Fibroblast of the conjunctiva (primary cell): Measurements from ENCODE around the gene NFAM1.

Experiments used
- DNase-seq: peaks from one replicate; pipeline ENCODE4 v3.0.0-alpha.2; 2010; ENCODE audit warnings: low read depth

Gene NFAM1

DNA sequence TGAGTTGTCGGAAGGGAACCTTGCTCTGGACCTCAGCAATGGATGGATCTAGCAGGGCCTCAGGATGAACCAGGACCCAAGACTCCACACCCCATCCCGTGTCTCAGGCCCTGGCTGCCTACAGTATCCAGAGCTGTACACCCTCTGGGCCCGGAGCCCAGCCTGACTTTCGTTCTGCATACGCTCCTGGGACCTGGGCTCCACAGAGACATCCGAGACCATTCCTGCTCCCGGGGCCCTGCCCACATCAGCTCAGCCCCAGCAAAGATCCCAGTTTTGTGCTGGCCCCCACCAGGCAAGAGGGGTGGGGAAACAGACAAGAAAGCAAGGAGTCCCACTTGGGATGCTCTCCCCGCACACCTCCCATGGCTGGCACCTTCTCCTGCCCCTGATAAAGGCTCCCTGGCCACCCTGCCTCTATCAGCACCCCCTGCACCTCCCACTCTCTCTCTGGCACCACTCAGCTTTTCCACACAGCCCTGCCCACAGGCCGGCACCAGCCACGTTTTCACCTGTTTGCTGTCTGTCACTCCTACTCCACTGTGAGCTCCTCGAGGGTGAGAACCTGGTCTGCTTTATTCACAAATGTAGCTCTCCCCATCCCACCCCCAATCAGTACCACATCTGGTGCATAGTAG is 97.2 kb downstream of the NFAM1 start:
- DNase-seq, result no peak

DNA sequence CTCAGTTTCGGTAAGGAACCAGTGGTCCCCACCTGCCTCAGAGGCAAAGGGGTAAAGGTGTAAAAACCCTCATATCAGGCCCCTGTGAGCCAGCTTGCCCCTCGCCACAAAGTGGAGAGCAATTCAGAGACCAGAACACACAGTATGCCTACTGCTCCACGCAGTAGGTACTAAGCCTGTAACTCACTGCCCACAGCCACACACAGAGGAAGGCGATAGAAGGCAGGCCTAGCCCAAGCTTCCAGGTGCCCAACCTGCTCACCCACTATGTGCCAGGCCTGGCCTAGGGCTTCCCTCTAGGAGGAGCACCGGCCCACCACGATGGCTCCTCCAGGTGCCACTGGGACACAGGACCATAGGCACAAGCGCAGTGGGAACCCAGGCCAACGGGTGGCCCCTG is 98.7 kb downstream of the NFAM1 start:
- DNase-seq, result no peak

DNA sequence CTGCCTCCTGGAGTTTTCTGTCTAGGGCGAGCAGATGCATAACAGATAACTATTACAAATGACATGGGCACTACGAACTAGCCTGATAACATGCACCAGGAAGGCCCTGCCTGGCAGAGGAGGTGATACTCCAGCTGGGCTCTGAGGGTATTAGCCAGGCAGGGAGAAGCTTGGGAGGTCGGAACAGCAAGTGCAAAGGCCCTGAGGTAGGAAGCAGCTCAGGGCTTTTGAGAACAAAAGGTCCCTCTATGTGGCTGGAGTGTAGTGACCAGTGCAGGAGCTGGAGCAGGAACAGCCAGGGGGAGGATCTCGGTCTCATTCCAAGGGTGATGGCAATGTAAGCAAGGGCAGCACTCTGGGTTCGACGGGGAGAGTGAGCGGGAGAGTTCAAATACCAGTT is 100.1 kb downstream of the NFAM1 start:
- DNase-seq, result no peak

DNA sequence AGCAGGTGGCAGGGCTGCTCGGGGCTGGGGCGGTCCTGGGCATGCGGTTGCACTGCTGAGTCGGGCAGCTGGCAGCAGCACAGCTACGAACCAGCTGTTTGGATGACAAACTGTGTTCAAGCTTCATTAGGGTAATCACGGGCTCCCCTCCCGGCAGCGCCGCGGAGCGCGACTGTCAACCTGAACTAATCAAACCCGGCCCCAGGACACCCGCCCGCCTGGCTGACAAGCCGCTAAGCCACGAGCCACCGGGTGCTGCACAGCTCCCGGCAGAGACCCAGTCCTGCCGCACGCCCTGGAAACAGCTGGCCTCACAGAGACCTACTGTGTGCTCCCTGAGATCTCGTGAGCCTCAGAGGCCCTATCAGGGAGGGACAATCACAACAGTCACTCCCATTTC is 101.2 kb downstream of the NFAM1 start:
- no peak for DNase-seq
